ENCODE results near the gene UBN1. TPM values are rescaled to one million over a fixed set of nuclear protein-coding genes. Genes with fewer than 3 reads are reported as not detected.

Gene UBN1
- total RNA-seq, 1 donor from 2014 or later = 36.1 TPM

DNA sequence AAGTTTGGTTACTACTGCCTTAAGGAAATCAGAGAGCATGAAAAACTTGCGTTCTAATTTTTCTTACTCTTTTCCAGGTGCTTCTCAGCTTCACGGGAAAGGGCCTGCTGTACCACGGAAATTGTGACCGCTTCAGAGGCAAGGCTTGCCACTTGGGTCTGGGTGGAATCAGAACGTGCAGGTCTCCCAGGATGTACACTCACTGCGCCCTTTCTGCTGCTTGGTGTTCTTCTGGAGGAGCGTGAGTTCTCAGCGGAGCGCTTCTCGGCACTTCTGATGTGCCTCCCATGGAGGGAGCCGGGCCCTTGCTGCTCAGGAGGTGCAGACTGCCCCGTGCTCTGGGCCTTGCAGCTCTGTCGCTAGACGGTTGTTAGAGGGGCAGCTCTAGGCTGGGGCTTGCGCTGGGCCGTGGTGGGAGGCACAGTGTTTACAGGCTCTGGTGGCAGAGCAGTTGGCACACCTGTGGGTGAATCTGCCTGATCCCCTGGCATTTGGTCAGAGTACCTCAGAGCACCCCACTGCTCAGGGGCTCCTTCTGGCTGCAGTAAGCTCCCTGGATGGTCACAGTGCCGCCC, 32.8 kb downstream of the UBN1 start:
- no peak for TF ChIP-seq CTCF (IDR thresholded peaks at IDR 0.05)
- ATAC-seq = no peak
- peaks cover 100% of the 10 kb centered on the region for H3K36me3 ChIP-seq

DNA sequence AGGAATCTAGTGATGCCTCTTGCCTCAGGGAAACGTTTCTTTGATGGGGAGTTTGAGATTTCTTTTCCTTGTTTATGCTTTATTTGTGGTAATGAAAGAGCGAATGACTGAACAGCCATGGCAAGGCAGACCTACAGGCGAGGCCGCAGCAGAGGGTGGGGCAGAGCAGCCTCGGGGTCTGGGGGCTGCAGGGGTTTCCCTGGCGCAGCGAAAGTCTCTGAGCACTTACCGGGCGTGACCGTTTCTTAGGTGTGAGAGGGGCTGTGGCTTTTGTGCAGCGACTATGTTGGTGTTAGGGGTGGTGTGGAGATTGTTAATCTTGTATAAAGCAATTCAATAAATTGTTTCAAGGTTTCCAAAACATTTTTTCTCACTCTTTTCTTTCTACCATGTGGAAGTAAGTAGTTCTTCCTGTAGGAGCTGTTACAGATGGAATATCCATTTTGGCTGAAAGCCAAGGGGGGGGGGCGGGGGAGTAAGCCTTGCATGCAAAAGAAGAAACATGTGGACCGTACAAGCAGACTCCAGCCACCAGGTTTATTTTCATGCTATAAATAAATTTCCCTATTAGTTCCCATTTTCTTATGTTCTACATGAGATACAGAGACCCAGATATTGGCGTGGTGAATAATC, 34.8 kb downstream of the UBN1 start:
- Histone ChIP-seq H3K9me3 (no peaks in the 10 kb centered on the region), H3K4me3 (no peak overlapping the region), H3K4me1 (peaks cover 20% of the 10 kb centered on the region), H3K27me3 (ENCODE audit: low read depth) (no peaks in the 10 kb centered on the region), H3K27ac (no peak overlapping the region), H3K36me3 (peaks cover 100% of the 10 kb centered on the region)
- intact Hi-C loops (cut with DNase I) = no loop called here
- no peak for TF ChIP-seq CTCF (IDR thresholded peaks at IDR 0.05)
- ATAC-seq = no peak
- DNase-seq = no peak

More for the DNA sequence above, 32.8 kb downstream of the UBN1 start:
- no peak overlapping the region for H3K27ac ChIP-seq
- no peak for DNase-seq
- no peaks in the 10 kb centered on the region for H3K9me3 ChIP-seq
- H3K4me3 ChIP-seq = no peak overlapping the region
- no peaks in the 10 kb centered on the region for H3K27me3 ChIP-seq (ENCODE audit: low read depth)
- intact Hi-C loops (cut with DNase I) = no loop called here
- peaks cover 20% of the 10 kb centered on the region for H3K4me1 ChIP-seq

DNA sequence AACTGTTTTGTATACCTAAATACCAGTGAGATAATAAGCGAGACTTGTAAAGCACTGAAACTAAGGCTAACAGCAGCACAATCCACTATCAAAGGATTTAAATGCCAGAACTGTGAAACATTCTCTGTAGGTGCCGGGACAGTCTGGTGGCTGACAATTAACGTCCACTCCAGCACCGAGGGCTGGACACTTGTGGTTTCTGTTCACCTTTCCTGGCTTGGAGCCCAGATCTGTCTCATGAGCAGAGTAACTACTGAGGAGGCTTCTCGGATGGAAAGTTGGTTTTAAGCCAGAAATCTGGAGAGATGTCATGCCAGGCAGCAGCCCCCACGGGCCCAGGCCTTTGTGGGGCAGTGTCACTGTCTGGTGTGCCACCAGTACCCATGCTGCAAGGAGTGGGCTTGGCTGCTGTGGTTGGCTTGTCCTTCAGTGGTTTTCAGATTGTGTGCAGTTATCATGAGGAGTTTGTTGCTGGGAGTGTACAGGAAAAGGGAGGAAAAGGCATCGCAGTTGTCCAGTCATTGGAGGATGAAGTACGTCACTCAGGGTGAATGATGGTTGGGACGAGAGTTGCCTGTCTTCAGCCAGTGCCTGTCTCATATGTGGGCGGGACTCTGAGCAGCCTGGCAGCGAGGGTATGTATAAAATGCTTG, 35.5 kb downstream of the UBN1 start:
- intact Hi-C loops (cut with DNase I) = no loop called here
- peaks cover 100% of the 10 kb centered on the region for H3K36me3 ChIP-seq
- H3K27ac ChIP-seq = no peak overlapping the region
- no peak for TF ChIP-seq CTCF (IDR thresholded peaks at IDR 0.05)
- no peaks in the 10 kb centered on the region for H3K27me3 ChIP-seq (ENCODE audit: low read depth)
- peak; percentile 78 to 82 for ATAC-seq
- no peak for DNase-seq
- H3K4me3 ChIP-seq = no peak overlapping the region
- H3K4me1 ChIP-seq = peaks cover 20% of the 10 kb centered on the region
- no peaks in the 10 kb centered on the region for H3K9me3 ChIP-seq

- no peak overlapping the region for H3K27ac ChIP-seq
- intact Hi-C loops (cut with DNase I) = no loop called here
- H3K27me3 ChIP-seq (ENCODE audit: low read depth) = no peaks in the 10 kb centered on the region
- DNase-seq (peak; percentile 39), ATAC-seq (no peak)
- H3K4me1 ChIP-seq = peaks cover 20% of the 10 kb centered on the region
- no peak overlapping the region for H3K4me3 ChIP-seq
- no peaks in the 10 kb centered on the region for H3K9me3 ChIP-seq
- no peak for TF ChIP-seq CTCF (IDR thresholded peaks at IDR 0.05)
- H3K36me3 ChIP-seq = peaks cover 100% of the 10 kb centered on the region
Measured at GRCh38 chr16:4883501-4883900, 36.2 kb downstream of the UBN1 start.

DNA sequence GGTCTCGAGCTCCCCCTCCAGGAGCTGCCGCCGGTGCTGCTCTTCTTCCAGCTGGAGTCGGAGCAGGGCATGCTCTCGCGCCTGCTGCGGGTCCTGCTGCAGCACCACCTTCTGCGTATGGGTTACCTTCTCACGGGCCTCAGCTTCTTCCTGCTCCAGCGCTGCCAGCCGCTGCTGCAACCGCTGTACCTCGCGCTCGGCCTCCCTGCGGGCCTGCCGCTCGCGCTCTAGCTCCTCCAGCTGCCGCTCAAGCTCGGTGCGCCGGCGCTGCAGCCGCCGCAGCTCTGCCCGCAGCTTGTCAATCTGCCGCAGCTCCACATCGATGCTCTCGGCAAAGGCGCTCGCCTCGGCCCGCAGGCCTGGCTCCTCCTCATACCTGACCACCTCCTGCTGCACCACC, 36.9 kb downstream of the UBN1 start:
- peaks cover 20% of the 10 kb centered on the region for H3K4me1 ChIP-seq
- intact Hi-C loops (cut with DNase I) = no loop called here
- DNase-seq (no peak), ATAC-seq (no peak)
- H3K9me3 ChIP-seq = no peaks in the 10 kb centered on the region
- TF ChIP-seq CTCF (IDR thresholded peaks at IDR 0.05) = no peak
- H3K27me3 ChIP-seq (ENCODE audit: low read depth) = no peaks in the 10 kb centered on the region
- H3K36me3 ChIP-seq = peaks cover 100% of the 10 kb centered on the region
- H3K27ac ChIP-seq = no peak overlapping the region
- no peak overlapping the region for H3K4me3 ChIP-seq

Data from lower lobe of right lung (tissue), 2 donors.